OCI-LY7 (cell line): ENCODE measurements around the gene CRELD2. TPM values are rescaled to one million over a fixed set of nuclear protein-coding genes. Genes with fewer than 3 reads are reported as not detected.

Experiments
- BruUV-seq: library from RNA; stranded (reverse); fragments of 400-500 nt; replicated peaks from 2 replicates; lab custom pipeline; 2021; lab: Mats Ljungman, UMichigan
- CTCF ChIA-PET: fragments of 300-600 bp; sonication (Branson Sonifier 250); formaldehyde crosslinking; loops from one replicate; lab custom pipeline; 2022; ENCODE audit warnings: antibody characterized with exemption; ENCODE audit not compliant: unreplicated experiment; lab: Charles Lee
- POLR2A ChIA-PET: fragments of 300-600 bp; sonication (Branson Sonifier 250); formaldehyde crosslinking; loops from one replicate; lab custom pipeline; 2022; ENCODE audit warnings: antibody characterized with exemption; lab: Charles Lee
- DNase-seq: peaks from one replicate; pipeline ENCODE4 v3.0.0-alpha.2; 2015; ENCODE audit warnings: low spot score
- H2AFZ ChIP-seq: fragments of 200-600 bp; sonication (generic), shearing (Covaris generic); 2 replicates; pipeline ENCODE4 v1.6.1; 2014; ENCODE audit warnings: mild to moderate bottlenecking, antibody characterized with exemption, low read length, moderate library complexity
- H3K27ac ChIP-seq: fragments of 200-600 bp; sonication (generic); 2 replicates; pipeline ENCODE4 v1.5.1; 2014; ENCODE audit warnings: mixed run types, low read depth, mild to moderate bottlenecking, moderate library complexity, low read length, inconsistent platforms; ENCODE audit not compliant: poor library complexity, severe bottlenecking
- H3K36me3 ChIP-seq: fragments of 200-600 bp; sonication (generic); 2 replicates; pipeline ENCODE4 v1.6.1; 2014; ENCODE audit warnings: mild to moderate bottlenecking, antibody characterized with exemption, low read length, moderate library complexity, mixed read lengths; ENCODE audit not compliant: insufficient read depth
- H3K4me1 ChIP-seq: fragments of 200-600 bp; sonication (generic); 2 replicates; pipeline ENCODE4 v1.5.1; 2014; ENCODE audit warnings: mild to moderate bottlenecking, low read length; ENCODE audit not compliant: insufficient read depth, poor library complexity, severe bottlenecking
- H3K4me2 ChIP-seq: fragments of 200-600 bp; sonication (generic); 2 replicates; pipeline ENCODE4 v1.6.1; 2014; ENCODE audit warnings: mild to moderate bottlenecking, low read length
- H3K4me3 ChIP-seq: fragments of 200-600 bp; sonication (generic); 2 replicates; pipeline ENCODE4 v1.5.1; 2014; ENCODE audit warnings: mild to moderate bottlenecking, low read depth, low read length; ENCODE audit not compliant: poor library complexity, severe bottlenecking
- H3K79me2 ChIP-seq: fragments of 200-600 bp; sonication (generic); 2 replicates; pipeline ENCODE4 v1.6.1; 2016; ENCODE audit warnings: low read depth, mild to moderate bottlenecking, low read length, moderate library complexity, mixed read lengths; ENCODE audit not compliant: insufficient read depth
- H3K9me2 ChIP-seq: fragments of 200-600 bp; sonication (generic); 2 replicates; pipeline ENCODE4 v1.6.1; 2016; ENCODE audit warnings: mild to moderate bottlenecking, low read length, mixed read lengths; ENCODE audit not compliant: insufficient read depth
- H3K9me3 ChIP-seq: fragments of 200-600 bp; sonication (generic); 2 replicates; pipeline ENCODE4 v1.6.1; 2014; ENCODE audit warnings: mild to moderate bottlenecking, mixed run types, low read length, mixed read lengths
- H4K20me1 ChIP-seq: fragments of 200-600 bp; sonication (generic); 2 replicates; pipeline ENCODE4 v1.6.1; 2014; ENCODE audit warnings: mild to moderate bottlenecking, antibody characterized with exemption, low read length, moderate library complexity, mixed read lengths; ENCODE audit not compliant: insufficient read depth
- CTCF ChIP-seq: fragments of 200-600 bp; sonication (generic); conservative IDR thresholded peaks from 2 replicates; pipeline ENCODE4 v1.5.1; 2014; ENCODE audit warnings: mild to moderate bottlenecking, antibody characterized with exemption, low read length, moderate library complexity, mixed read lengths
- EZH2phosphoT487 ChIP-seq: fragments of 200-600 bp; sonication (generic); IDR thresholded peaks from 2 replicates; pipeline ENCODE4 v1.6.1; 2018; ENCODE audit warnings: low read depth, borderline replicate concordance, mild to moderate bottlenecking, mixed run types, antibody characterized with exemption, low read length, moderate library complexity, mixed read lengths
- intact Hi-C: fragments of 100-400 bp; cut with micrococcal nuclease; formaldehyde crosslinking; loops from one replicate; pipeline ENCODE4 v1.10.0; 2022; ENCODE audit not compliant: unreplicated experiment
- total RNA-seq, 2 experiments: library from RNA; depleted of rRNA in 1 of 2; stranded (reverse); fragments of >200 nt in 1 of 2; shearing (Covaris generic) in 1 of 2; gene quantifications; 2 replicates each; pipeline ENCODE4 v1.2.3, GENCODE V29; 2014 to 2022

The CRELD2 gene
- total RNA-seq, 2 experiments from 2014 or later = 32.0 to 32.5 TPM

- H3K4me2 ChIP-seq = no peak overlapping the region
- ChIA-PET POLR2A (no interaction called here), CTCF (no interaction called here)
- H4K20me1 ChIP-seq = 0 out of 2 replicates have a peak, but pooled peaks cover 4% of the 10 kb centered on the region
- peaks cover 7% of the 10 kb centered on the region; the same call in 1 of the 2 replicates for H3K79me2 ChIP-seq
- no peak for TF ChIP-seq CTCF
- TF ChIP-seq EZH2phosphoT487 = no peak
- H2AFZ ChIP-seq = no peak overlapping the region
- no peak overlapping the region for H3K4me3 ChIP-seq
- peaks cover 48% of the 10 kb centered on the region for H3K4me1 ChIP-seq
- no peaks in the 10 kb centered on the region; the same call in 1 of the 2 replicates for H3K9me3 ChIP-seq
- no peak overlapping the region for H3K27ac ChIP-seq
- no peaks in the 10 kb centered on the region for H3K9me2 ChIP-seq
- DNase-seq = no peak
- intact Hi-C loops = no loop called here
- H3K36me3 ChIP-seq = peaks cover 21% of the 10 kb centered on the region
- BruUV-seq = no TSS peak
Measured at GRCh38 chr22:49968313-49968830, 49.9 kb downstream of the CRELD2 start.

- Histone ChIP-seq H3K4me1 (peaks cover 42% of the 10 kb centered on the region), H3K4me3 (no peak overlapping the region), H3K36me3 (peaks cover 15% of the 10 kb centered on the region), H3K9me2 (no peaks in the 10 kb centered on the region), H3K9me3 (no peaks in the 10 kb centered on the region; the same call in 1 of the 2 replicates), H2AFZ (no peak overlapping the region), H3K79me2 (peaks cover under 1% of the 10 kb centered on the region; the same call in 1 of the 2 replicates), H3K4me2 (no peak overlapping the region), H4K20me1 (0 out of 2 replicates have a peak, but pooled peaks cover 4% of the 10 kb centered on the region), H3K27ac (no peak overlapping the region)
- no peak for TF ChIP-seq EZH2phosphoT487
- TF ChIP-seq CTCF = no peak
- BruUV-seq = no TSS peak
- POLR2A ChIA-PET = no interaction called here
- DNase-seq = no peak
- CTCF ChIA-PET = no interaction called here
- intact Hi-C loops = no loop called here
Measured at GRCh38 chr22:49968831-49969661, 50.6 kb downstream of the CRELD2 start.
